Measurements from ENCODE around the gene MED27. TPM values are rescaled to one million over a fixed set of nuclear protein-coding genes. Genes with fewer than 3 reads are reported as not detected.

The MED27 gene
- total and polyA plus RNA-seq, 2 experiments from 2014 or later = 21.4 to 41.1 TPM

DNA sequence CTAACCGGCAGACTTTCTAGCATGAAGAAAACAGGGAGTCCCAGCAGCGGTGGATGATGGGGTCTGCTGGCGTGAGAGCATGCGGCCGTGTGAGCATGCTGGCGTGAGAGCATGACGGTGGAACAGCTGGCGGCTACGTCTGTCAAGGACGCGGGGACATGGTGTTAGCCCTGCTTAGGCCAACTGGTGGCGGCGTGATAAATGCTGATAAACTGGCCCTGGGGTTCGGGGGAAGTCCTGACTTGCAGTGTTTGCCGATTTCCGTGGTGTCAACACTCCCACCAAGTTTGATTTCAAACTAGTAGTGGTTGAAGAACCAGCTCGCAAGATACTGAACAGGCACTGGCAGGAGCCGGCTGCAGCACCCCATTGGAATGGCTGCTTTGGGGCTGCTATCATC, 217.4 kb downstream of the MED27 start:
- no peaks in the 10 kb centered on the region for H3K27me3 ChIP-seq (replicated peaks; ENCODE audit: insufficient read depth)
- no peaks in the 10 kb centered on the region for H4K20me1 ChIP-seq (ENCODE audit: insufficient read depth)
- no peaks in the 10 kb centered on the region for H3K79me2 ChIP-seq (ENCODE audit: insufficient read depth)
- 88 to 89% methylated on average over 18 of the region's 18 CpGs for WGBS, 2 experiments (ENCODE audit: low coverage in 1 of 2, low lambda C conversion rate in 2 of 2, missing lambda C conversion rate in 2 of 2)
- no peak overlapping the region for H3K4me2 ChIP-seq (ENCODE audit: unreplicated experiment)
- H2AFZ ChIP-seq = no peak overlapping the region
- H3K27ac ChIP-seq = no peak overlapping the region
- no peaks in the 10 kb centered on the region for H3K9me3 ChIP-seq (ENCODE audit: low read depth)
- no peak for DNase-seq
- H3K9ac ChIP-seq = no peak overlapping the region
- no peaks in the 10 kb centered on the region for H3F3A ChIP-seq (ENCODE audit: insufficient read depth)
- no peaks in the 10 kb centered on the region for H3K9me2 ChIP-seq (ENCODE audit: insufficient read depth)
- no peaks in the 10 kb centered on the region for H3K36me3 ChIP-seq (ENCODE audit: low read depth)
- H3K4me3 ChIP-seq = no peak overlapping the region
- no peak for TF ChIP-seq EZH2phosphoT487 (IDR thresholded peaks at IDR 0.05; ENCODE audit: insufficient read depth, low read depth)
- no peak for TF ChIP-seq EZH2 (IDR thresholded peaks at IDR 0.05; ENCODE audit: insufficient read depth, poor library complexity, severe bottlenecking)
- in situ Hi-C loops (cut with MboI) = no loop called here
- H3K4me1 ChIP-seq (ENCODE audit: insufficient read depth) = no peaks in the 10 kb centered on the region

DNA sequence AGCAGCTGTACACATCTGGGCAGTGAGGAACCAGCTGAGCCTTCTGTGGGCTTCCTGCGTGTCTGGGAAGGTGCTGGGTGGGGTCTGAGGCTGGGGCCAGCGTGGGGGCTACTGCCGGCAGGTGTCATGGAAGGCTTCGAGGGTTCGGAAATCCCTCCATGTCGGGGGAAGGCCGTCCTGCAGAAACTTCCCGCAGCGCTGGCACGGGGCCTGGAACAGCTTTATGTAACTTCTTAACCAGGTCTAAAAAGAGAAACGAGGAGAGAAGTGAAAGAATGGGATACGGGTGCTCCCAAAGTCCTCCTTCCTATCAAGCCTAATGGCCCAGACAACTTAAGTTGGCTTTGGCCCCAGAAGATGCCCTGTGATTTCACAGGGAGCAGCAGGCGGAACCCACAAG, 219.2 kb downstream of the MED27 start:
- no peak overlapping the region for H3K9ac ChIP-seq
- H3K9me3 ChIP-seq (ENCODE audit: low read depth) = no peaks in the 10 kb centered on the region
- no peaks in the 10 kb centered on the region for H4K20me1 ChIP-seq (ENCODE audit: insufficient read depth)
- H2AFZ ChIP-seq = no peak overlapping the region
- WGBS, 2 experiments (ENCODE audit: low coverage in 1 of 2, low lambda C conversion rate in 2 of 2, missing lambda C conversion rate in 2 of 2) = 80 to 88% methylated on average over 12 to 13 of the region's 13 CpGs
- H3F3A ChIP-seq (ENCODE audit: insufficient read depth) = no peaks in the 10 kb centered on the region
- no peak overlapping the region for H3K27ac ChIP-seq
- no peak overlapping the region for H3K4me2 ChIP-seq (ENCODE audit: unreplicated experiment)
- TF ChIP-seq EZH2phosphoT487 (IDR thresholded peaks at IDR 0.05; ENCODE audit: insufficient read depth, low read depth) (no peak), EZH2 (IDR thresholded peaks at IDR 0.05; ENCODE audit: insufficient read depth, poor library complexity, severe bottlenecking) (no peak)
- no peak for DNase-seq
- H3K4me3 ChIP-seq = no peak overlapping the region
- no peaks in the 10 kb centered on the region for H3K27me3 ChIP-seq (replicated peaks; ENCODE audit: insufficient read depth)
- H3K36me3 ChIP-seq (ENCODE audit: low read depth) = no peaks in the 10 kb centered on the region
- H3K4me1 ChIP-seq (ENCODE audit: insufficient read depth) = no peaks in the 10 kb centered on the region
- in situ Hi-C loops (cut with MboI) = no loop called here
- H3K9me2 ChIP-seq (ENCODE audit: insufficient read depth) = no peaks in the 10 kb centered on the region
- H3K79me2 ChIP-seq (ENCODE audit: insufficient read depth) = no peaks in the 10 kb centered on the region

DNA sequence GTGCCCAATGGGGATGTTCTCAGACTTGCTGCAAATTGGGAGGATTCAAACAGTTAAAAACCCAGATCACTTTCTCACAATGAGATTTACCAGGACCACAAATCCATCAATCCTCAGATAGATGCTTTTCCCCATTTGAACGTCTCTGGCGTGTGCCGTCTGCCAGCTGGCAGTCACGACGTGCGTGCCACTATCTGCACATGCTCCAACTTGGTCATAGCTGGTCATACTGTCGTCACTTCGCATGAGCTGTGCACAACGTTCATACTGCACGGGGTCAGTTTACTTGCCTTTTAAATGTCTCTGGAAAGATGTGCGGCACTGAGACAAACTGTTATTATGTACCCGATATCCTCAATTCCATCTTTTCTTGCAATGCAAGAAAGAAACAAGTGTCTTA, 221.5 kb downstream of the MED27 start:
- Histone ChIP-seq H3K27ac (no peak overlapping the region), H3K4me1 (ENCODE audit: insufficient read depth) (peaks cover 11% of the 10 kb centered on the region), H3K4me3 (no peak overlapping the region), H2AFZ (no peak overlapping the region), H3K36me3 (ENCODE audit: low read depth) (no peaks in the 10 kb centered on the region), H3K9me2 (ENCODE audit: insufficient read depth) (no peaks in the 10 kb centered on the region), H3K9me3 (ENCODE audit: low read depth) (no peaks in the 10 kb centered on the region), H3F3A (ENCODE audit: insufficient read depth) (peaks cover 4% of the 10 kb centered on the region; the same call in 1 of the 2 replicates), H4K20me1 (ENCODE audit: insufficient read depth) (no peaks in the 10 kb centered on the region), H3K27me3 (replicated peaks; ENCODE audit: insufficient read depth) (no peaks in the 10 kb centered on the region), H3K9ac (no peak overlapping the region), H3K79me2 (ENCODE audit: insufficient read depth) (no peaks in the 10 kb centered on the region), H3K4me2 (ENCODE audit: unreplicated experiment) (no peak overlapping the region)
- 77 to 81% methylated on average over 12 of the region's 12 CpGs for WGBS, 2 experiments (ENCODE audit: low coverage in 1 of 2, low lambda C conversion rate in 2 of 2, missing lambda C conversion rate in 2 of 2)
- no peak for DNase-seq
- in situ Hi-C loops (cut with MboI) = no loop called here
- TF ChIP-seq EZH2 (IDR thresholded peaks at IDR 0.05; ENCODE audit: insufficient read depth, poor library complexity, severe bottlenecking) (no peak), EZH2phosphoT487 (IDR thresholded peaks at IDR 0.05; ENCODE audit: insufficient read depth, low read depth) (no peak)

DNA sequence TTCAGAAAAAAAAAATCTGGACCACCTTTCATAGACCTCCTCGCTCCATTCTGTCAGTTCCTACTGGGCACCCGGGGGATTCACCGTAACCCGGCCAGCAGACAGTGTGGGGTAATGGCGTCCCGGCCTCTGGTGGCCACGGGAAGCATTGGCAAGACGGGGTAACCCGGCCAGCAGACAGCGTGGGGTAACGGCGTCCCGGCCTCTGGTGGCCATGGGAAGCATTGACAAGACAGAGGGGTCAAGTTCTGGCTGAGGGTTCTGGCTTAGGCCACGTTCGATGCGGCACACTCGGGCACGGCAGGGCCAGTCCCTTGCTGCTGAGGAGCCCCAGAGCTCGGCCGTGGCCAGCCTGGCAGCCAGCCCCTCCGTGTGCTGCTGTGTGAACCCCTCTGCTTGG, 223.6 kb downstream of the MED27 start:
- TF ChIP-seq EZH2 (IDR thresholded peaks at IDR 0.05; ENCODE audit: insufficient read depth, poor library complexity, severe bottlenecking) (no peak), EZH2phosphoT487 (IDR thresholded peaks at IDR 0.05; ENCODE audit: insufficient read depth, low read depth) (no peak)
- Histone ChIP-seq H3K4me3 (no peak overlapping the region), H2AFZ (no peak overlapping the region), H3K9me2 (ENCODE audit: insufficient read depth) (no peaks in the 10 kb centered on the region), H3K27me3 (replicated peaks; ENCODE audit: insufficient read depth) (no peaks in the 10 kb centered on the region), H3F3A (ENCODE audit: insufficient read depth) (peaks cover 4% of the 10 kb centered on the region; the same call in 1 of the 2 replicates), H3K4me1 (ENCODE audit: insufficient read depth) (peaks cover 11% of the 10 kb centered on the region), H3K4me2 (ENCODE audit: unreplicated experiment) (no peak overlapping the region), H3K36me3 (ENCODE audit: low read depth) (no peaks in the 10 kb centered on the region), H3K27ac (no peak overlapping the region), H3K79me2 (ENCODE audit: insufficient read depth) (no peaks in the 10 kb centered on the region), H3K9me3 (ENCODE audit: low read depth) (no peaks in the 10 kb centered on the region), H3K9ac (no peak overlapping the region), H4K20me1 (ENCODE audit: insufficient read depth) (no peaks in the 10 kb centered on the region)
- WGBS, 2 experiments (ENCODE audit: low coverage in 1 of 2, low lambda C conversion rate in 2 of 2, missing lambda C conversion rate in 2 of 2) = 91% methylated on average over 21 of the region's 21 CpGs
- DNase-seq = no peak
- in situ Hi-C loops (cut with MboI) = no loop called here
